Kidney capillary endothelial cell (primary cell): ENCODE results near the gene SGMS2.
A peak's percentile ranks its signal among the peaks of the same experiment; 100 is the strongest.

Source experiments
- DNase-seq: peaks from one replicate; pipeline ENCODE4 v3.0.0-alpha.2; 2018; ENCODE audit warnings: low spot score

Gene SGMS2

GRCh38 chr4:107828315-107829090, 3.8 kb downstream of the SGMS2 start:
- DNase-seq: no peak

GRCh38 chr4:107831140-107831539, 6.4 kb downstream of the SGMS2 start:
- DNase-seq: no peak

GRCh38 chr4:107832275-107832807, 7.6 kb downstream of the SGMS2 start:
- DNase-seq: no peak

DNA sequence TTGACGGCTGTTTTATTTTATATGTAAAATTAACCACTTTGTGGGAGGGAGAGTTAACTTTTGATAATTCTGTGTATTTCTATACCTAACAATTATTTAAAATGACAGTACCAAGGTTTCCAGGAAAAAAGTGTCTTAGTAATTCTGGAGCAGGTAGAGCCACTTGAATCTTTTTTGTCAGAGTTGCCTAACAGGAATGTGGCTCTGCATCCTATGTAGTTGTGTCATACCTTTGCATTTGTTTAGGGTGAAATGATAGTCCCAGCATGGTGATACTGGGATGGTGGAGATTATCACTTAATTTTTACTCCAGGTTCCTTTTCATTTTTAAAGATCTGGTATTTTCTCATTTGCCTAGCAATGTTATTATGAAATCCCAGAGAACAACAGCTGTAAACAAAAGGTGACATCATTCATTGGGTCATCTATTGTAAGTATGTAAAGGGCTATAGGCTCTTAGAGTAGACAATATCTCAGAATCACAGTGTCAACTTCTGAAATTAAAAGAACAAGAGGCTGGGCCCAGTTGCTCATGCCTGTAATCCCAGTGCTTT, 9.6 kb downstream of the SGMS2 start:
- no peak for DNase-seq

- DNase-seq: no peak
Measured at GRCh38 chr4:107835406-107835805, 10.7 kb downstream of the SGMS2 start.

DNA sequence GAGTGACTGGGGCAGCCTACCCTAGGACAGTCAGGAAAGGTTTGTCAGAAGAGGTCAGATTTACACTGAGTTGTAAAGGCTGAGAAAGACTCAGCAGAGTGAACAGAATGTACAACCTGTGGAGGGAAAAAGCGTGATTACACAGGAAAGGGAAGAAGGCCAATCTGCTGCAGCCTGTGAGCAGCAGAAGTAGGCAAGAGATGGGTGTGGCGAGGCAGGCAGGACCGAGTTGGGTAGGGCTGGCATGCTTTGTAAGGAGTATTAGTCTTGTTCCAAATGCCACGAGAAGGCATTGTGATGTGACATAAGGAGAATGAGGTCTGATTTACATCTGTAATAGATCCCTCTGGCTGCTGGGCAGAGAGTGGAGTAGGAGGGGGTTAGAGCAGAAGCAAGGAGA, 12.6 kb downstream of the SGMS2 start:
- DNase-seq: no peak

GRCh38 chr4:107837776-107838618, 13.3 kb downstream of the SGMS2 start:
- DNase-seq: no peak

GRCh38 chr4:107838861-107839565, 14.3 kb downstream of the SGMS2 start:
- no peak for DNase-seq

DNA sequence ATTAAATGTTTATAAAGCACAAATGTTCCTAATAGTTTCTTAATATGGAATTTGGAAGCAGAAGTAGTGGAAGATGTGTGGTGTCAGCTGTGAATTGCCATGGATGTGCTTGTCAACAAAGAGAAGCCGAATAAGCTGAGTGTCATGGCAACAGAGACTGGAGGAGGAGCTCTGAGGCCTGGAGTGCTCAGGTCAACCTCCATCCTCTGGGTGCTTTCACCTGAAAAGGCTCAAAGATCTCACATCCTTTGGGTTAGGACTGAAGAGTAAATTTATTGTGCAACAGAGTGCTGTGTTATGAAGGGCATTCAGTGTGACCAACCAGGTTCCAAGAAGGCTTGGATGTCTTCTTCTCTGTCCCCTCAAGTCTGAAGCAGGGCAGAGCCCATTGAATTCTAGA, 18.7 kb downstream of the SGMS2 start:
- no peak for DNase-seq

DNA sequence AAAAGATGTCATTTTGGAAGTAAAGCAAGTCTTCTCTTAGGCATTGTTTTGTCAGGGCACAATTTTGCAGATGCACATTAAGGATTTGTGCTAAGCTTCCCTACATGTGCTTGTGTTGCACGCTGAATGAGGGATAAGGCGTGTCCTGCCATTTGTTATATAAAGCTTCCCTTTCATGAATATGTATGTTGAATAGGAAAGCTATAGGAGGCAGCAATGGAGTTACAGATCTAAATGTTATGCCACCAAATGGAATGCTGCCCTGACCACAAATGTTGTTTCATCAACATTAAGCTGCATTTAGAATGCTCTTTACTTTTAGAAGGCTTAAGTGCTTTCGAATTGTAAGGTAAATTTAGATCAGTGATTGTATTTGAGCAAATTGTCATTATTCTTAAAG, 20.9 kb downstream of the SGMS2 start:
- DNase-seq: no peak

DNA sequence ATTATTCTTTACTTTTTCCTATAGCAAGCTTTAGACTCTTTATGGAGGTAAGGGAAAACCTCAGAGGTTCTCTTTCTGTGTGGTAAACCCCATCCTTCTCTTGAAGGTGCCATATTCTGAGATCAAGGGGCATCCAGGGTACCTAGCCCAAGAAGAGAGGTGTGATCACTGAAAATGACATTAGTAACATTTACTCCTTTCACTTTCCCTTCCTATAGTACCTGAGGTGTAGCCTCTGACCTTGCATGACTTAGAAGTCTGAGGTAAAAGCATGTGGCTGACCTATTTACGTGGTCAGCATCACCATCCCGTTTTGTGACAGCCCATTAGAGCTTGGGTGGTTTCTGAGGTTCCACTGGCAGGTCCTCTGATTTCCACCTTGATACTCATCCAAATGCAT, 25.7 kb downstream of the SGMS2 start:
- DNase-seq: no peak

- DNase-seq: no peak
Measured at GRCh38 chr4:107853444-107854355, 29.0 kb downstream of the SGMS2 start.

DNA sequence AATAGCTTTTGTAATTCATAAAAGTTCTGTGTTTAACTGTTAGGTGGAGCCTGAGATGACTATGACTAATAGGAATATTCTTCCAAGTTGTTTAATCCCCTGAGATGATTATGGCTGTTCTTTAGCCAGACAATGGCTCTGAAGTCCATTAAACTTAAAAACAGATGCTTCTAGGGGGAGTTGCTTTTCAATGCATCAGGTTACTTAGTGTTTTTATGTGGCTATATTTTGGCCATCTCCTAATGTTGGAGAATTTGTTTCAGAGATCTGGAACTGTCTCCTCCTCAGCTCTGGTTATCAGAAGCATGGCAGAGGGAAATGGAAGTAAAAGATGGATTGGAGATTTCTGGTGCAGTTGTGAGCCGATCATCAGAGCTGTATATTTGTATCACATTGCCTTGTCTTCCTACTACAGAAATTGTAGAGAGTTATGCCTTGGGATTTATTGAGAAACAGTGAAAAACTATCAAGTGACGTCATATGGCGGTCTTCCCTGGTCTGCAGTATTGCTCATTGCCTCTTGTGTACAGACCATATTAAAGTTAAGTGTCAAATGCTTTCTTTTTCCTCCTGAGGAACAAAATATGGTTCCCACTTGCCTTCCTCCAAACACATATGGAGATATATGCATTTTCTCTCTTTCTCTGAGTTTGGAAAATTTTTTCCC, 29.8 kb downstream of the SGMS2 start:
- no peak for DNase-seq

GRCh38 chr4:107855723-107856122, 31.0 kb downstream of the SGMS2 start:
- no peak for DNase-seq

GRCh38 chr4:107856901-107857300, 32.2 kb downstream of the SGMS2 start:
- DNase-seq: no peak

DNA sequence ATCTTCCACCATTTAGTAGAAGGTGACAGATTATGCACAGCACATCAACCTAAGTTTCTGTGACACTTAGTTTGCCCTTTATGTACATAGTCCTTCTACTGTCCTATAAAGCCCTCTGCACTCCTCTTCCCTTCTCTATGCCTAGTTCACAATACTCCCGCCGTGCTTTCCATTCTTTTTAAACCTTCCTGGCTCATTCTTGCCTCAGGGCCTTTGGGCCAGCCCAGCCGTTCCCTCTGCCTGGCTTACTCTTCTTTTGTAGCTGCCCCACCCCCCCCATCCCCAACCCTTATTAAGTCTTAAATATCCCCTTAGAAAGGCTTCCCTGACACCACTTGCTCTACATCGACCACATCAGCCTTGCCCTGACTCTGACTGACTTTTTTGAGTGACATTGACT, 33.0 kb downstream of the SGMS2 start:
- no peak for DNase-seq

DNA sequence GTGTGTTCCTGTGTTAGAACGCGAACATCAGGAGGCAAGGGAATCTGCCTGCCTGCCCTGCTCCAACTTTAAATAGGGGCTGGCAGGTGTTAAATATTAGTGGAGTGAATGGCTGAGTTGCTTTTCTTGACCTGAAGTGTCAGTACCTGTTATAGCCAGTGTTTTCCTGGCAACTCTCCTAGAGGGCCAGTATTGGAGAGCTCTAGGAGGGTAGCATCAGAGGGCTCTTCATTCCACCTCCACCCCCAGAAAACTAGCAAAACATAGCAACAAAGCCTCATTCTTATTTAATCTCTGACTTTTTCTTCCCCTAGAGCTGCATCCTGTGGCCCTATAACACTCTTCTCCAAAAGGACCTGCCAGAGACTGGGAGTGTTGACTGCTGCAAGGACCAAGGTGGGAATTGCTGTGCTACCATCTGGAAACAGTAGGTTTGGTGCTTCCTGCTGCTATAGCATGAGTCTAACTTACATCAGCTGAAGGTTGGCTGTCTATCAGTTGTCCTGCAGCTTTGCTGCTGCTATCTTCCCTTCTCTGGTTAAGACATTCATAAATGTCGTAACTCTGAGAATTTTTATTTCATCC, 33.5 kb downstream of the SGMS2 start:
- DNase-seq: no peak

DNA sequence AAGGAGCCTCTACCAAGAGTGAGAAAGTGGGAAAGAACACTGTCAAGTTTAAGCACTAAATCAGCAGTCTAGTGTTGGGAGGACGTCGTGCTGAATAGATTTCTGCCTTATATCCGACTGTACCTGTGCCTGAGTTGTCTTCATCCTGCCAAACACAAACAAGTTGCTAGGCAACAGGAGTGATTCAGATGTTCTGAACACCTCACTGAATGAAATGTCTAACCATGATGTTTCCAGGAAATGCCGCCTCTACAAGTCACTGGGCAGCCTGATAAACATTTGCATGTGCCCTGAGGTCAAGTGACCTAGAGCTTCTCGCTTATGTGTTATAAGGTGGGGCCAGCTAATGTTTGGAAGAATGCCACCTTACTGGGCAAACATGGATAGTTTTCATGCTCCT, 37.9 kb downstream of the SGMS2 start:
- DNase-seq: peak; percentile 61

DNA sequence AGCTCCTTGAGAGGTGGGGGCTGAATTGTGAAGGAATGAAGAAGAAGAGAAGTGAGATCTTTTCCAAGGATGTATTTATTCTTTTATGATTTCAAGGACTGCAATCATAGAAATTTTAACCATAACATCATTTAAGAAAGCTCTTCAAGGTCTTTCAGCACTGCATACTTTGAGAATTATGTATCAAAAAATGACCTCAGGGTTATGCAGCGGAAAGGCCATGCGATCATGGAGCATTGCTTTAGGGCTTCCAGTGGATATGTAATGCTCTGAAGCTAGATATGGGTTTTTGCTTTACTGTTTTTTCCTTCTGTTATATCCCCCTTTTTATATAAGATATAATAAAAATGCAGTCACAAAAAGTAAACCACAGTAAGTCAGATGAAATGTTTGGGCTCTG, 38.7 kb downstream of the SGMS2 start:
- DNase-seq: no peak

- DNase-seq: peak; percentile 40
Measured at GRCh38 chr4:107863850-107864371, 39.2 kb downstream of the SGMS2 start.
